ENCODE data around the gene DRAM1. TPM values are rescaled to one million over a fixed set of nuclear protein-coding genes. Genes with fewer than 3 reads are reported as not detected.

DRAM1 gene
- total and polyA plus RNA-seq, 10 of the 15 experiments (the other 5 are each of a cell fraction or from before 2014, with no cell fraction given) = 22.4 to 91.5 (median 41.4) TPM

DNA sequence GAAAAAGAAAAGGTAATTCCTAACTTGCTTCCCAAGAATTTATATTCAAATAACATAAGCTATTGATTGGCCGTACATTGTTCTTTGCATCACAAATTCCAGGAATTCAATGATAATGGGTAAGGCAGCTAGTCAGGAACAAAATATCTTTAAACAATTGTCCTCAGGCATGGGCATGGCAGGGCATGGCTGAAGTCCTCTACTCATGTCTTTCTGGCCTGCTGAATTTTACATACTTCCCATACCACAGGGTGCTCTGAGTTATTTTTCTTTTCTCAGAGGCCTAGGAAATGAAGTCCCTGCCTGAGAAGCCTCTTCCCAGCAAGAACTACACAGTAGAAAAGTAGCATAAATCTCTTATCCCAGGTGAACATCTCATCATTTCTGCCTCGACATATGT is 15.1 kb upstream of the DRAM1 start:
- Histone ChIP-seq H3K4me1 (ENCODE audit: control insufficient read depth, insufficient read depth, low read length) (peaks cover 30% of the 10 kb centered on the region), H2AFZ (ENCODE audit: control insufficient read depth, low read depth, low read length) (no peak overlapping the region), H3K4me2 (ENCODE audit: control insufficient read depth, insufficient read depth) (no peak overlapping the region), H3K27me3 (replicated peaks in 1 of 2; ENCODE audit: control insufficient read depth in 2 of 2, insufficient read depth in 2 of 2, low read length in 1 of 2) (no peaks in the 10 kb centered on the region), H3K27ac (ENCODE audit: control insufficient read depth, insufficient read depth) (no peak overlapping the region), H3K36me3 (ENCODE audit: control insufficient read depth in 2 of 2, insufficient read depth in 2 of 2, low read length in 1 of 2) (no peaks in the 10 kb centered on the region), H3K9ac (ENCODE audit: control insufficient read depth, insufficient read depth, low read length) (no peak overlapping the region), H3K79me2 (ENCODE audit: control insufficient read depth, insufficient read depth, low read length) (no peaks in the 10 kb centered on the region), H4K20me1 (ENCODE audit: control insufficient read depth, insufficient read depth) (no peaks in the 10 kb centered on the region), H3K4me3 (no peak overlapping the region), H3K9me3 (replicated peaks; ENCODE audit: control insufficient read depth, insufficient read depth, low read length) (peaks cover 4% of the 10 kb centered on the region; the same call in 2 of the 3 replicates)
- in situ Hi-C loops (cut with MboI) = no loop called here
- TF ChIP-seq STAT3 (IDR thresholded peaks at IDR 0.05; ENCODE audit: low read depth, low read length) = no peak
- TF ChIP-seq EZH2 (IDR thresholded peaks at IDR 0.05; ENCODE audit: borderline replicate concordance, control insufficient read depth, low read depth, low read length) = no peak
- TF ChIP-seq EED (IDR thresholded peaks at IDR 0.05; ENCODE audit: low read depth) = no peak
- TF ChIP-seq, protein P1, sequence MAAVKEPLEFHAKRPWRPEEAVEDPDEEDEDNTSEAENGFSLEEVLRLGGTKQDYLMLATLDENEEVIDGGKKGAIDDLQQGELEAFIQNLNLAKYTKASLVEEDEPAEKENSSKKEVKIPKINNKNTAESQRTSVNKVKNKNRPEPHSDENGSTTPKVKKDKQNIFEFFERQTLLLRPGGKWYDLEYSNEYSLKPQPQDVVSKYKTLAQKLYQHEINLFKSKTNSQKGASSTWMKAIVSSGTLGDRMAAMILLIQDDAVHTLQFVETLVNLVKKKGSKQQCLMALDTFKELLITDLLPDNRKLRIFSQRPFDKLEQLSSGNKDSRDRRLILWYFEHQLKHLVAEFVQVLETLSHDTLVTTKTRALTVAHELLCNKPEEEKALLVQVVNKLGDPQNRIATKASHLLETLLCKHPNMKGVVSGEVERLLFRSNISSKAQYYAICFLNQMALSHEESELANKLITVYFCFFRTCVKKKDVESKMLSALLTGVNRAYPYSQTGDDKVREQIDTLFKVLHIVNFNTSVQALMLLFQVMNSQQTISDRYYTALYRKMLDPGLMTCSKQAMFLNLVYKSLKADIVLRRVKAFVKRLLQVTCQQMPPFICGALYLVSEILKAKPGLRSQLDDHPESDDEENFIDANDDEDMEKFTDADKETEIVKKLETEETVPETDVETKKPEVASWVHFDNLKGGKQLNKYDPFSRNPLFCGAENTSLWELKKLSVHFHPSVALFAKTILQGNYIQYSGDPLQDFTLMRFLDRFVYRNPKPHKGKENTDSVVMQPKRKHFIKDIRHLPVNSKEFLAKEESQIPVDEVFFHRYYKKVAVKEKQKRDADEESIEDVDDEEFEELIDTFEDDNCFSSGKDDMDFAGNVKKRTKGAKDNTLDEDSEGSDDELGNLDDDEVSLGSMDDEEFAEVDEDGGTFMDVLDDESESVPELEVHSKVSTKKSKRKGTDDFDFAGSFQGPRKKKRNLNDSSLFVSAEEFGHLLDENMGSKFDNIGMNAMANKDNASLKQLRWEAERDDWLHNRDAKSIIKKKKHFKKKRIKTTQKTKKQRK (IDR thresholded peaks at IDR 0.05; ENCODE audit: low read depth, low read length) = no peak
- no peak for TF ChIP-seq NFYB (IDR thresholded peaks at IDR 0.05; ENCODE audit: insufficient read depth, low read depth, low read length)
- no peak for TF ChIP-seq SP1 (IDR thresholded peaks at IDR 0.05; ENCODE audit: low read depth, low read length)
- TF ChIP-seq, protein P2, sequence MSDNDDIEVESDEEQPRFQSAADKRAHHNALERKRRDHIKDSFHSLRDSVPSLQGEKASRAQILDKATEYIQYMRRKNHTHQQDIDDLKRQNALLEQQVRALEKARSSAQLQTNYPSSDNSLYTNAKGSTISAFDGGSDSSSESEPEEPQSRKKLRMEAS (IDR thresholded peaks at IDR 0.05; ENCODE audit: low read depth, low read length) = no peak
- TF ChIP-seq, protein P3, sequence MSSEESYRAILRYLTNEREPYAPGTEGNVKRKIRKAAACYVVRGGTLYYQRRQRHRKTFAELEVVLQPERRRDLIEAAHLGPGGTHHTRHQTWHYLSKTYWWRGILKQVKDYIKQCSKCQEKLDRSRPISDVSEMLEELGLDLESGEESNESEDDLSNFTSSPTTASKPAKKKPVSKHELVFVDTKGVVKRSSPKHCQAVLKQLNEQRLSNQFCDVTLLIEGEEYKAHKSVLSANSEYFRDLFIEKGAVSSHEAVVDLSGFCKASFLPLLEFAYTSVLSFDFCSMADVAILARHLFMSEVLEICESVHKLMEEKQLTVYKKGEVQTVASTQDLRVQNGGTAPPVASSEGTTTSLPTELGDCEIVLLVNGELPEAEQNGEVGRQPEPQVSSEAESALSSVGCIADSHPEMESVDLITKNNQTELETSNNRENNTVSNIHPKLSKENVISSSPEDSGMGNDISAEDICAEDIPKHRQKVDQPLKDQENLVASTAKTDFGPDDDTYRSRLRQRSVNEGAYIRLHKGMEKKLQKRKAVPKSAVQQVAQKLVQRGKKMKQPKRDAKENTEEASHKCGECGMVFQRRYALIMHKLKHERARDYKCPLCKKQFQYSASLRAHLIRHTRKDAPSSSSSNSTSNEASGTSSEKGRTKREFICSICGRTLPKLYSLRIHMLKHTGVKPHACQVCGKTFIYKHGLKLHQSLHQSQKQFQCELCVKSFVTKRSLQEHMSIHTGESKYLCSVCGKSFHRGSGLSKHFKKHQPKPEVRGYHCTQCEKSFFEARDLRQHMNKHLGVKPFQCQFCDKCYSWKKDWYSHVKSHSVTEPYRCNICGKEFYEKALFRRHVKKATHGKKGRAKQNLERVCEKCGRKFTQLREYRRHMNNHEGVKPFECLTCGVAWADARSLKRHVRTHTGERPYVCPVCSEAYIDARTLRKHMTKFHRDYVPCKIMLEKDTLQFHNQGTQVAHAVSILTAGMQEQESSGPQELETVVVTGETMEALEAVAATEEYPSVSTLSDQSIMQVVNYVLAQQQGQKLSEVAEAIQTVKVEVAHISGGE (CRISPR knock-in tag; IDR thresholded peaks at IDR 0.05) = no peak
- no peak for TF ChIP-seq NBN (IDR thresholded peaks at IDR 0.05)
- TF ChIP-seq RELA (IDR thresholded peaks at IDR 0.05; ENCODE audit: borderline replicate concordance, partially characterized antibody) = no peak
- TF ChIP-seq MEF2B (IDR thresholded peaks at IDR 0.05; ENCODE audit: partially characterized antibody, poor library complexity, severe bottlenecking) = no peak
- TF ChIP-seq POLR2AphosphoS5 (IDR thresholded peaks at IDR 0.05; ENCODE audit: low read length) = no peak
- intact Hi-C loops (cut with micrococcal nuclease; ENCODE audit: unreplicated experiment) = no loop called here
- BruUV-seq (replicated peaks) = no TSS peak
- RAD21 ChIA-PET (ENCODE audit: unreplicated experiment) = interaction anchor here (1.2 kb wide), 1 partner anchor 260 kb away, joined by 3 read pairs; no protein-coding TSS in a partner anchor
- no peak for FAIRE-seq
- CTCF ChIA-PET = interaction anchor here (1.4 to 3.5 kb wide), 3 partner anchors 23 to 59 kb away, joined by 3 to 23 read pairs (median 4); no protein-coding TSS in a partner anchor
- SMC1A ChIA-PET (ENCODE audit: uncharacterized antibody, unreplicated experiment) = interaction anchor here (0.8 kb wide), 1 partner anchor 13 kb away, joined by 4 read pairs; no protein-coding TSS in a partner anchor
- DNase-seq (ENCODE audit: low read depth, low spot score) = no peak
- POLR2A ChIA-PET = interaction anchor here (0.7 to 1.6 kb wide), 3 partner anchors 13 to 69 kb away, joined by 3 to 9 read pairs (median 5); no protein-coding TSS in a partner anchor
- ATAC-seq = no peak
- WGBS (ENCODE audit: insufficient coverage, insufficient replicate concordance, low lambda C conversion rate, missing lambda C conversion rate) = 95% methylated on average over 2 of the region's 2 CpGs
